ENCODE results near the gene GRIN2C. TPM values are rescaled to one million over a fixed set of nuclear protein-coding genes. Genes with fewer than 3 reads are reported as not detected.

The GRIN2C gene
- total and polyA plus RNA-seq, 2 donors, result 0.47 to 1.9 TPM

DNA sequence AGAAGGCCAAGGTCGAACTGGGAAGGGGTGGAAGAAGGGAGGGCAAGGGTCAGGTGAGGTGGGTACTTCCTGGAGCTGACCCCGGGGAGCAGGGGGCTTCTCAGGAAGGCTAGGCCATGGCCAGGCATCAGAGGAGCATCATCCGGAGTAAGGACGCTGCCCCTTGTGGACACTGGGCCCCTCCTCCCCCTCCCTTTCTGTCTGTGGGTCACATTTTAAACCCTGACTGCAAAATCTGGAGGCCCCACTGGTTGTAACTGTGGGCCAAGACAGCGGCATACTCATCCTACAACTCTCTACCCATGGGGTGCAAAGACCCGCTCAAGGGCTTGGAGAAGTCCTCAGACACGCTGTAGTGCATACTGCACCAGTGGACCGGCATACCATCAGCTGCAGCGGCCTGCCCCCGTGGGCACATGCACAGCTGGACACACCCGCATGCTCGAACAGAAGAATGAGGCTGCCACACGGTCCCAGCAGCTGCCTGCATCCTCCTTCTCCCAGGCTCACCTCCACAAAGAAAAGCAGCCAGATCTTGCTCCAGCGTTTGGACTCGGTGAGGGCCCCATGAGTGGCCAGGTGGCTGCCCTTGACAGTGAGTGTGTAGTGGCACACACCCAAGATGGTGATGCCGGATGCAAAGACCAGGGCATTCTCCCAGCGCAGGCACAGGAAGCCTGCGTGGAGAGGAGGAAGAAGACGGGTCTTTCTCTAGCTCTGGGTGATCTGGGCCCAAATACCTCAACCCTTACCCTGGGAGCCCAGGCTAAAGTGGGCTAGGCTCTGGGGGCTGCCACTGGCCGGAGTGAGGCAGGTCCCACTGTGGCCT lies 32.5 kb upstream of the GRIN2C start:
- H3K4me3 ChIP-seq (ENCODE audit: low read depth, low read length), result peak overlapping the region; percentile 31
- no peaks in the 10 kb centered on the region for H3K36me3 ChIP-seq (ENCODE audit: insufficient read depth)
- no peak for DNase-seq (ENCODE audit: extremely low spot score)
- H3K27ac ChIP-seq (ENCODE audit: low read depth), result no peak overlapping the region
- H3K4me1 ChIP-seq (ENCODE audit: insufficient read depth), result peaks cover 3% of the 10 kb centered on the region
- 62% methylated on average over 20 of the region's 20 CpGs for WGBS

DNA sequence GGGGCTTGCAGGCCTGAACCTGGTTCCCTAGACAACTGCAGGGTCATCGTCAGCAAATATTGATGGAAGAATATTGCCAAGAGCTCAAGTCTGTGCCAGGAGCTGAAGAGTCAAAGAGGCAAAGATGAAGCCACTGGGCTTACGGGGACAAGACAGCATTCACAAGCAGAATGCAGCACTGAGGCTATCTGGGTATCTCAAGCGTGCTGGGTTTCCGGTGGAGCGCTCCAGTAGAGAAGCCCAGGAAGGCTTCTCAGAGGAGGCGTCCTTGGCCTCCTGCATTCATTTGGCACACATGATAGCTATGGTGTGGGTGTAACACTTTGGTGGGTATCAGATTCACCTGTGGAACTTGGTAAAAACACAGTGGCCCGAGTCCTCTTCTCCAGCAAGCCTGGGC lies 30.9 kb upstream of the GRIN2C start:
- no peak for DNase-seq (ENCODE audit: extremely low spot score)
- no peak overlapping the region for H3K27ac ChIP-seq (ENCODE audit: low read depth)
- 87% methylated on average over 7 of the region's 7 CpGs for WGBS
- no peaks in the 10 kb centered on the region for H3K36me3 ChIP-seq (ENCODE audit: insufficient read depth)
- no peak overlapping the region for H3K4me3 ChIP-seq (ENCODE audit: low read depth, low read length)
- peaks cover 3% of the 10 kb centered on the region for H3K4me1 ChIP-seq (ENCODE audit: insufficient read depth)

DNA sequence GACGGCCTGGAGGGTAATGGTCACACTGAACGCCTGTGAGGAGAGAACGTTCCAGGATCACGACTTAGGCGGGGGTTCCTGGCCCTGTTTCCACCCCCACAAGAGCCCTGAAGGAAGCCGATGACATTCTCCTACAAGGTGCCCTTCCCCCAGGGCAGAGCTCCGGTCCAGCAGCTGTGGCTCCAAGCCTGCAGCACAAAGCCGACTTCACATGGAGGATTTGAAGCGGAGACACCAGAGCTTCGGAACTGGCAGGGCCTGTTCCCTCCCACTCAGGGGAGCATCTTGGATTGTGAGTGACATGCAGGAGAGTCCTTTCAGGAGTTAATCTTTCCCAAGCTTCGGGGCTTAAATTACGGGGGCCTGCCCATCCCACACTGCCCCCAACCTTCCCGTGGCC lies 28.8 kb upstream of the GRIN2C start:
- no peak for DNase-seq (ENCODE audit: extremely low spot score)
- Histone ChIP-seq H3K36me3 (ENCODE audit: insufficient read depth) (no peaks in the 10 kb centered on the region), H3K4me3 (ENCODE audit: low read depth, low read length) (no peak overlapping the region), H3K27ac (ENCODE audit: low read depth) (no peak overlapping the region), H3K4me1 (ENCODE audit: insufficient read depth) (peaks cover under 1% of the 10 kb centered on the region)
- 53% methylated on average over 13 of the region's 13 CpGs for WGBS

DNA sequence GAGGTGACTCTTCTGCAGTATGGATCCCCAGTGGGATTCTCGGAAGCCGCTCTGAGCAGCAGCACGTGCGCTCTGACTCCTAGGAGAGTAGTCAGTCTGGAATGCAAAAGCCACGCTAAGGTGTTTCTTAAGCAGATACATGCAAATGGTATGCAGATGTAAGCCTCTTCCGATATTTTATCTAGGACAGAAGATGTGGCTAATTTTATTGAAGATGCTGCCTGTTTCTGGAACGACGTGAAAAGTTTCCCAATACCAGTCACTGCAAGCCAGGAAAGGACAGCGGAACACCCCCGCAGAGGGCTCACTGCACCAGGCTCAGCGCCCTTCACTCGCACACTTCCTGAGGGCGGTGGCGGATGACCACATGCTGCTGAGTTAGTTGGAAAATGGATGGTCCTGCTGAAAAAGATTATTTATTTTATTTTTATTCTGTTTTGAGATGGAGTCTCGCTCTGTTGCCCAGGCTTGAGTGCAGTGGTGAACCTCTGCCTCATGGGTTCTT lies 23.6 kb upstream of the GRIN2C start:
- Histone ChIP-seq H3K27ac (ENCODE audit: low read depth) (no peak overlapping the region), H3K4me3 (ENCODE audit: low read depth, low read length) (no peak overlapping the region), H3K4me1 (ENCODE audit: insufficient read depth) (no peaks in the 10 kb centered on the region), H3K36me3 (ENCODE audit: insufficient read depth) (no peaks in the 10 kb centered on the region)
- 58% methylated on average over 15 of the region's 15 CpGs for WGBS
- DNase-seq (ENCODE audit: extremely low spot score), result no peak

DNA sequence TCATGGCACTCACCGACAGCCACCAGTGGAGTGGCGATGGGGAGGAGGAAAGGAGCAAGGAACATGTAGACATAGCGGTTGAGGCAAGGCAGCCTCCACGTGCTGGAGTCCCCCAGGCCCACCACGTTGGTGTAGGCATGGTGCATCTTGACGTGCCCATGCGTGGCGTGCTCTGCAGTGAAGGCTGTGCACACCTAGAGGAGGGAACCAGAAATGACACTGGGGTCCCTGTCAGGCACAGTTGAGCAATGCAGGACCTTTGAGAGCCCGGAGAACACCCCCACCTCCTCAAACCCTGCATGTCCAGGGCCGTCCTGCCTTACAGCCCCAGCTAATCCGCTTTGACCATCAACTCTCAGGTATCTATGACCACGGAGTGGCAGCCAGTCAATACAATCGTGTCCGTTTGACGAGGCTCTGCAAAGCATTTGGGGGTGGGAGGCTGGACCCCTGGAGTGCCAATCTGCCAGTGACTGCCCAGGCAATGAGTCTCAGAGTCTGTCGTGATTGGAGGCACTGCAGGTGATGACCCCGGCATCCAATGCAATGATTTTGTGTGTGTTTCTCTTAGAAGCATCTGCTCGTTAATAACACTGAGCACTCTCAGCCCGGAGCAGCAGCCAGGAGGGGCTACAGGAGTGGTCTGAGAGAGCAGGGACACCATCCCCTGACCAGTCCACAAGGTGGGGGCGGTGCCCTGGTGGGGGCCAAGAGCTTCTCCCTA lies 23.0 kb upstream of the GRIN2C start:
- DNase-seq (ENCODE audit: extremely low spot score), result no peak
- 66% methylated on average over 20 of the region's 20 CpGs for WGBS
- Histone ChIP-seq H3K27ac (ENCODE audit: low read depth) (no peak overlapping the region), H3K36me3 (ENCODE audit: insufficient read depth) (no peaks in the 10 kb centered on the region), H3K4me1 (ENCODE audit: insufficient read depth) (no peaks in the 10 kb centered on the region), H3K4me3 (ENCODE audit: low read depth, low read length) (no peak overlapping the region)

DNA sequence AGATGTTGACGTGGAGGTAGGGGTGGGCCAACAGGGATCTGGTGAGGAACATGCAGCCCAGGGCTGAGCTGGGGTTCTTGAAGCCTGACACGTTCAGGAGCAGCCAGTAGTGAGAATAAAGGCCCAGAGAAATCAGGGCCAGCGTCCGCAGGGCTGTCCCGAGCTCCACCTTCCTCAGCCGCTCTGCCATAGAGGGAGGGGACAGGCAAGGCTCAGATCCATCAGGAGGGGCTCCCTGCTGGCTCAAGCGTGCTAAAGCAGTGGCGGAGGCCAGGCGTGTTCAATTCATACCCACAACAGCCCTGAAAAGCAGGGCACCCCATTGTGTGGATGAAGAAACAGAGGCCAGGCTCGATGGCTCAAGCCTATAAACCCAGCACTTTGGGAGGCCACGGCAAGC lies 21.4 kb upstream of the GRIN2C start:
- no peaks in the 10 kb centered on the region for H3K4me1 ChIP-seq (ENCODE audit: insufficient read depth)
- H3K36me3 ChIP-seq (ENCODE audit: insufficient read depth), result no peaks in the 10 kb centered on the region
- H3K27ac ChIP-seq (ENCODE audit: low read depth), result no peak overlapping the region
- 64% methylated on average over 11 of the region's 11 CpGs for WGBS
- no peak for DNase-seq (ENCODE audit: extremely low spot score)
- H3K4me3 ChIP-seq (ENCODE audit: low read depth, low read length), result no peak overlapping the region

DNA sequence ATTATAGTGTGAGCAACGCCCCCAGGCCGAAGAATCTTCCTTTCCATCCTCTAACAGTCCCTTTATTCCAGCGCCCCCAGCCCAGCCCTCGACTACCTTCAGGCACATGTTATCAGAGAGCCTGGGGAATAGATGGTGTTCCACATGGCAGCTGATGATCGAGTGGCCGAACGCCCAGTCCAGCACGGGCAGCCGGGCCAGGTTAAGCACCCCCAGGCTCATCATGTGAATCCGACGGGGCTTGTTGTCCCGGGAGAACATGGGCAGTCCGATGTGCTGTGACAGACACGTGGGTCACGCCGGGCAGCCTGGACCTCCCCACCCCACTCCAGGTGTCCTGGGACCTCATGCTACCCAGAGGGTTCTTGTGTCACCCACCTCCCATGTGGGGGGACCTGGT lies 19.6 kb upstream of the GRIN2C start:
- 88% methylated on average over 16 of the region's 16 CpGs for WGBS
- Histone ChIP-seq H3K27ac (ENCODE audit: low read depth) (no peak overlapping the region), H3K4me1 (ENCODE audit: insufficient read depth) (no peaks in the 10 kb centered on the region), H3K36me3 (ENCODE audit: insufficient read depth) (no peaks in the 10 kb centered on the region), H3K4me3 (ENCODE audit: low read depth, low read length) (no peak overlapping the region)
- no peak for DNase-seq (ENCODE audit: extremely low spot score)

DNA sequence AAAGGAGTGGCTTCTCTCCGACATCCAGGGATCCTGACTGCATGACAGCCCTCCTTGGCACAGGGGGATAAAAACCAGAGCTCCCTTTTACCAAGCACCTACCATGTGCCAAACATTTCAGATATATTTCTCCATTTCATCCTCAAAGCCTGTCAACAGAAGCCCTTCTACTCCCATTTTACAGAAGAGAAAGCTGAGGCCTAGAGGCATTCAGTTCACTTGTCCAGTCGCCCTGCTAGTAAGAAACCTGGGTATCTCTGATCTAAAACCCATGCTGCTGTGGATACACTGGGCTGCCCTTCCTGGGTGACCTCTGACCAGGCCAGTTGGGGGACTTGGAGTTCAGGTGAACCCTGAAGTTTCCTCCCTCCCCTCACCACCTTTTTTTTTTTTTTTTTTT lies 19.0 kb upstream of the GRIN2C start:
- Histone ChIP-seq H3K36me3 (ENCODE audit: insufficient read depth) (no peaks in the 10 kb centered on the region), H3K4me1 (ENCODE audit: insufficient read depth) (no peaks in the 10 kb centered on the region), H3K4me3 (ENCODE audit: low read depth, low read length) (no peak overlapping the region), H3K27ac (ENCODE audit: low read depth) (no peak overlapping the region)
- no peak for DNase-seq (ENCODE audit: extremely low spot score)
- 62% methylated on average over 2 of the region's 2 CpGs for WGBS

DNA sequence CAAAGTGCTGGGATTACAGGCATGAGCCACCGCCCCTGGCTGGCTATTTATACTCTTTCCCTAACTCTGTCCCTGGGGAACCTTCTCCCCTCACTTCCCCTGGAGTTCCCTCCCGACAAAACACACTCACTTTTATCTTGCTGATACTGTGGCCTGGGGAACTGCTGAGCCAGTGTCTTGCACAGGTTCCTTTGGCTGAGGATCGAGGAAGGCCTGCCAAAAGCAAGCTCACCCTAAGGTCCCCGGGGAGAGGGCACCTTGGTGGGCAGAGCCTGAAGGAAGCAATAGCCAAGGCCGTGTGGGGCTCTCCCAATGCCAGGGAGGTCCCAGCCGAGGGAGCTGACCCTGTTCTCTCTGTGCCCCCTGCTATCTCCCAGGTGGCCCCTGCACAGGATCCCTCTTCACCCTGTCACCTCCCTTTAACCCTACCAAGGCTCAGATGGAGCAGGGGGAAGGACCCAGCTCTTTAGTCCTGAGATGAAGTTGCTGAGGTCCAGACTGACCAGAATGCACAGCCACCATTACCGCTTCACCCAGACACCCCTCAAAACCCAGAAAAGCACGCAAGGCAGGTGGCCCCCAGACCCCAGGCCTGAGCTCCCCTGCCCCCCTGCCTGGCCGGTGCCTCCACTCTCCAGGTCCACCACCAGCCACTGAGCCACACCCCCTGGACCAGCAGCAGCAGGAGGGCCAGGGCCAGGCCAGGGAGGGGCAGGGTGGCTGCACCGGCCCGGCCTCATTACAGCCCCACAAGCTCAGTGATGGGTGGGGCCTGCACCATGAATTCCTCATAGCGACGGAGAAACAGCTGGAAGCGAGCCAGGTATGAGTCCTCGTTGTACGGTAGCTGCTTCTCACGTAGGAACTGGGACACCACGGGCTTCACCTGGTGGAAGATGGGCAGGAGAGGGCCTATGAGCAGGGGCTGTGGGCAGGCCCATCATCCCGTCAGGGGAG lies 18.2 kb upstream of the GRIN2C start:
- 45% methylated on average over 19 of the region's 19 CpGs for WGBS
- Histone ChIP-seq H3K4me3 (ENCODE audit: low read depth, low read length) (no peak overlapping the region), H3K27ac (ENCODE audit: low read depth) (no peak overlapping the region), H3K36me3 (ENCODE audit: insufficient read depth) (no peaks in the 10 kb centered on the region), H3K4me1 (ENCODE audit: insufficient read depth) (no peaks in the 10 kb centered on the region)
- DNase-seq (ENCODE audit: extremely low spot score), result peak; percentile 42

DNA sequence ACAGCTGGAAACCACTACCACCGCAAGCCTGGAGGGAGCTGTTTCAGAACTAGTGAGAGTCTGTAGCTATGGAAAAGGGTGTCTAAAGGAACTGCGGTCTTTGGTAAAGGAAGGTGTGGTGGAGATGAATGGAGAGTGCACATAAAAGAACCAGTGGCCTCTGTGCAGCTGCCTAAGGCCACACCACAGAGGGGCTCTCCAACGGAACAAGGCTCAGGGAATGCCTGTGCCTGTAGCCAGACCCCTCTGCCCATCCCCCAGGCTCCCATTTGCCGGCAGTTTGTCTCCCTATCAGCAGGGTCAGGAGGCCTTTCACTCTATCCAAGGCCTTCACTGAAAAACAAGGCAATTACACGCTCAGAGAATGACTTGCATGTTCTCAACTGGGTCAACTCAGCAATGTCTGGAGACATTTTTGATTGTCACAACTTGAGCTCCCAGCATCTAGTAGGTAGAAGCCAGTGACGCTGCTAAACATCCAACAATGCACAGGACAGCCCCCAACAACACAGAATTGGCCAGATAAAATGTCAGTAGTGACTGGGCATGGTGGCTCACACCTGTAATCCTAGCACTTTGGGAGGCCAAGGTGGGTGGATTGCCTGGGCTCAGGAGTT lies 16.4 kb upstream of the GRIN2C start:
- Histone ChIP-seq H3K4me3 (ENCODE audit: low read depth, low read length) (no peak overlapping the region), H3K27ac (ENCODE audit: low read depth) (no peak overlapping the region), H3K4me1 (ENCODE audit: insufficient read depth) (no peaks in the 10 kb centered on the region), H3K36me3 (ENCODE audit: insufficient read depth) (no peaks in the 10 kb centered on the region)
- 47% methylated on average over 6 of the region's 6 CpGs for WGBS
- no peak for DNase-seq (ENCODE audit: extremely low spot score)

DNA sequence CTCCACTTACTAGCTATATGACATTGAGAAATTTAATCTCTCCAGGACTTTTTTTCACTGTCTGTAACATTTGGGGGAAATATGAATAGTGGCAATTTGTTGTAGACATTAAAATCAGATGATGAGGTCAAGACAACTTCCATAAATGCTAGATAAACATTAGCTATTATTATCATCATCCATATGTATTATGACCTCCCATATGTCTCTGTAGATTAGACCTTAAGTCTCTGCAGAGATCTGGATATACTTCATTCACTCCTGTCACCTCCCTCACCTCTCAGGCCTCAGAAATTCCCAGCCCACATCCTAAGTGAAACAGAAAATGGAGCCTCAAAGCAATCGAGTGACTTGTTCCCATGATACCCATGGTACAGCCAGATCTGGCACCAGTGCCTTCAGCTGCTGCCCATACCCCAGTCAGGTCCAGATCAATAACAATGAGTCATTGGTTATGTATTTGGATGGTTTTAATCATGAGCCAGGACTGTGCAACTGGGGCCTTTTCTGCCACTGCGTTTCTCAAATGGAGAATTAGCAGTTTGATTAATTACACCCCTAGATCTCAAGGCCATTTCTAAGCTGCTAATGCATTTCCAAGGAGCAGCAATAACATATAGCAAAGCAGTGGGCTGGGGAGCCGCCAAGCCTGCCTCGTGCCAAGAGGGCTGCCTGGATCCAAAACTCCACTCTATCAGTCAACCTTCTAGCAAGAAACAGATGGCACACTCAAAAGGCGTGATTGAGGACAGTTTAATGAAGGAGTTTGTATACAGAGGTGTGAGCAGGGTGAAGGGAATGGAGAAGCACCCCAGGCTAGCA lies 15.7 kb upstream of the GRIN2C start:
- Histone ChIP-seq H3K36me3 (ENCODE audit: insufficient read depth) (no peaks in the 10 kb centered on the region), H3K4me1 (ENCODE audit: insufficient read depth) (no peaks in the 10 kb centered on the region), H3K27ac (ENCODE audit: low read depth) (no peak overlapping the region), H3K4me3 (ENCODE audit: low read depth, low read length) (no peak overlapping the region)
- WGBS, result 66% methylated on average over 5 of the region's 5 CpGs
- DNase-seq (ENCODE audit: extremely low spot score), result no peak

DNA sequence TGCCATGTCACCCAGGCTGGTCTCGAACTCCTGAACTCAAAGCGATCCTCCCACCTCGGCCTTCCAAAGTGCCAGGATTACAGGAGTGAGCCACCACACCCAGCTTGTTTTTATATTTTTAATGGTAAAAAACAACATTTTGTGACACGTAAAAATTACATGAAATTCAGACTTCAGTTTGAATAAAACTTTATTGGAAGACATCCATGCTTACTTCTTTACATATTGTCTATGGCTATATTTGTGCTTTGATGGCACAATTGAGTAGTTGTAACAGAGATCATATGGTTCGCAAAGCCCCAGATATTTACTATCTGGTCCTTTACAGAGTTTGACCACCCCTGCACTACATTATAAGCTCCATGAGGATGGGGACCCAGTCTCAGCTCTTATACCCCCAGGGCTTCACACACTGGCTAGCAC lies 14.9 kb upstream of the GRIN2C start:
- Histone ChIP-seq H3K4me1 (ENCODE audit: insufficient read depth) (no peaks in the 10 kb centered on the region), H3K36me3 (ENCODE audit: insufficient read depth) (no peaks in the 10 kb centered on the region), H3K4me3 (ENCODE audit: low read depth, low read length) (no peak overlapping the region), H3K27ac (ENCODE audit: low read depth) (no peak overlapping the region)
- 98% methylated on average over 5 of the region's 5 CpGs for WGBS
- DNase-seq (ENCODE audit: extremely low spot score), result no peak
